ENCODE measurements around the gene MAP6D1.

- no peak for TF ChIP-seq POLR2A (IDR thresholded peaks at IDR 0.05; ENCODE audit: low read length)
- no peak for TF ChIP-seq GATA1 (IDR thresholded peaks at IDR 0.05; ENCODE audit: low read depth, low read length)
Observed at GRCh38 chr3:183808355-183808754, 17.0 kb downstream of the MAP6D1 start.

Measured in erythroblast (primary cell).